HG02981 (cell line): ENCODE data around the gene LARP4B.

Source experiments
- ATAC-seq: cut with Tn5 transposase; IDR thresholded peaks from one replicate; pipeline ENCODE4 v1.9.1; 2021; ENCODE audit warnings: mild to moderate bottlenecking, moderate library complexity; ENCODE audit not compliant: unreplicated experiment

The LARP4B gene

GRCh38 chr10:811379-812175 lies 119.9 kb downstream of the LARP4B start:
- no peak for ATAC-seq

GRCh38 chr10:810351-810846 lies 121.1 kb downstream of the LARP4B start:
- no peak for ATAC-seq

DNA sequence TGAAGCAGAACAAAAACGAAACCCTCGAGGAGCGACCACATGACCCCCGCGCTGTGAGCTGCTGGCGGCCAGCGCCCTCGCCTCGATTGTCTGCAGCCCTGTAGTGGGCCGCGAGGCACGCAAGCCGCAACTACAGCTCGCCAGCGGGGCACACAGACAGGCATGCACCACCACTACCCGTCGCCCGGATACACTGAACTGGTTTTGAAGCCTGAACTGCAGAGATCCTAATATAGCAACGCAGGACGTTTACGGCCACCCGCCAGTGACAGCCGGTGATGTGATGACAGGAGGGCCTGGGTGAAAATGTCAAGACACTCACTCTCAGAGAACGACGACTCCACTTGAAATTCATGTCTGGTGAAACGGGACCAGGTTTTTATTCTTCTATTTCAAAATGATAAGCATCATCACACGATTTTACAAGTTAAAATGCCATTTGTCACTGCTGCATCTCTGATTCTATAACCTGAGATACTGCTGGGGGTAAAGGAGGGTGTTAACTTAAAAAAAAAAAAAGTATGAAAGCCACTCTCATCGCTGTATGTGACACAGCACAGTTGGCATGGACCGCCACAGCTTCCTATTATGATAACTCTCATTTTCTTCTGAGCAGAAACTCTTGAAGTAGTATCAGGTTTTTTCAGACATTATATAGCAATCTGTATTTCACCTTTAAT lies 121.7 kb downstream of the LARP4B start:
- ATAC-seq: no peak

GRCh38 chr10:807958-808353 lies 123.5 kb downstream of the LARP4B start:
- ATAC-seq: no peak

- ATAC-seq: no peak
Measured at GRCh38 chr10:807163-807957, 124.1 kb downstream of the LARP4B start.

- ATAC-seq: no peak
Measured at GRCh38 chr10:806451-807162, 124.9 kb downstream of the LARP4B start.

- ATAC-seq: no peak
Measured at GRCh38 chr10:805620-806305, 125.7 kb downstream of the LARP4B start.

GRCh38 chr10:804787-805619 lies 126.5 kb downstream of the LARP4B start:
- ATAC-seq: no peak

- no peak for ATAC-seq
Measured at GRCh38 chr10:804191-804781, 127.2 kb downstream of the LARP4B start.

DNA sequence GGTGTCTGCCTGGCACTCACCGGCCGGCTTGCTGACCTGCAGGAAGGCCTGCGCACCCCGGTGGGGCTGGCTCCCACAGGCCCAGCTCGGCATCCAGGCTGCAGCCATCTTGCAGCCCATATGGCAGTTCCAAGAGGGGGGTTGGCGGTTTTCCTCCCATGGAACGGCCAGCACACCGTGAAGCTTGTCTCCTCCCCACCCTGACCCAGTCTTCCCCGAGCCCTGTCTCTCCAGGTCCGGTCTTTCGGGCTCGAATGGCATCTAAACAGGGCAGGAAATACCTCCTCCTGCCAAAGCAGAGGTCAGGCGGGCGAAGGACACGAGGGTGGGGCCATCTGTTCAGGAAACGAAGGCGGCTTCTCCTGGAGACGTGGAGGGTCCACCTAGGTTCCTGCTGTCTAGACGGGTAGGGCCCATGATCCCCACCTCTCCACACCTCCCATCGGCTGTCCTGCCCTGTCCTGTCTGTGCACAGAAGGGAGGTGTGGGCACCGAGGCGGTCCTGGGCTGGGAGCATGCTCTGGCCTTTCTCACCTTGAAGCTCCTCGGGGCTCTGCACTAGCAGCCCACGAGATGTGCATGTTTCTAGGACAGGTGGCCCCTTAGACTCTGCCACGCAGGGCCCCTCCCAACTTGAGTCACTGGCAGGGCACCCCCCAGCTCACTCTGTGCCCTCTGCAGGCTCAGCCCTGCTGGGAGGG lies 128.3 kb downstream of the LARP4B start:
- ATAC-seq: no peak

GRCh38 chr10:802506-802905 lies 129.0 kb downstream of the LARP4B start:
- ATAC-seq: no peak

DNA sequence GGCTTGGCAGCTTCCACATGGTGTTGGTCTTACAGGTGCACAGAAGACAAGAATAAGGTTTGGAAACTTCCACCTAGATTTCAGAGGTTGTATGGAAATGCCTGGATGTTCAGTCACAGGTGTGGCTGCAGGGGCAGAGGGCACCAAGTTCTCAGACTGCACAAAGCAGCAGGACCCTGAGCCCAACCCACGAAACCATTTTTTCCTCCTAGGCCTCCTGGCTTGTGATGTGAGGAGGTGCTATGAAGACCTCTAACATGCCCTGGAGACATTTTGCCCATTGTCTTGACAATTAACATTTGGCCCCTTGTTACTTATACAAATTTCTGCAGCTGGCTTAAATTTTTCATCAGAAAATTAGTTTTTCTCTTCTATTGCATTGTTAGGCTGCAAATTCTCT lies 134.3 kb downstream of the LARP4B start:
- no peak for ATAC-seq

DNA sequence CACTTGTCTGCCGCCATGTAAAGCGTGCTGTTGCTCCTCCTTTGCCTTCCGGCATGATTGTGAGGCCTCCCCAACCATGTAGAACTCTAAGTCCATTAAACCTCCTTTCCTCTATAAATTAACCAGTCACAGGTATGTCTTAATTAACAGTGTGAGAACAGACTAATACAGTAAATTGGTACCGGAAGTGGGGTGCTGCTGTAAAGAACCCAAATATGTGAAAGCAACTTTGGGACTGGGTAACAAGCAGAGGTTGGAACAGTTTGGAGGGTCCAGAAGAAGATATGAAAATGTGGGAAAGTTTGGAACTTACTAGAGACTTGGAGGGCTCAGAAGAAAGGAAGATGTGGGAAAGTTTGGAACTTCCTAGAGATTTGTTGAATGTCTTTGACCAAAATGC lies 135.3 kb downstream of the LARP4B start:
- no peak for ATAC-seq

GRCh38 chr10:794382-794956 lies 137.0 kb downstream of the LARP4B start:
- no peak for ATAC-seq

DNA sequence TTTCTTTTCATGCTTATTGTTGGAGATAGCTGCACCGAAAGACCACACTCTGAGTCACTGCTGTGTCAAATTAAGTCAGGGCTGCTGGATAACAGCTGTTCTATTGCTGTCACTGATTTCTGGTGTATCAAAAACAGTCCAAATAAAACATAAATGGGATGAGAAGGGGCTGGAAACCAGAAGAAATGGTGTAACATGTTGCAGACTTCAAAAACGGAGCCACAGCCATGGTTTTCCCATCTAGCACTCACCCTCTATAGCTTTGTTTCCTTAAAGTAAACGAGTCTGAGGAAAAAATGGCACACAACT lies 138.8 kb downstream of the LARP4B start:
- no peak for ATAC-seq

GRCh38 chr10:792083-792791 lies 139.3 kb downstream of the LARP4B start:
- no peak for ATAC-seq

GRCh38 chr10:791639-792038 lies 139.9 kb downstream of the LARP4B start:
- ATAC-seq: no peak
